HG03457 (cell line): Measurements from ENCODE around the gene JAKMIP2.

Source experiments
- ATAC-seq: cut with Tn5 transposase; IDR thresholded peaks from one replicate; pipeline ENCODE4 v1.9.1; 2021; ENCODE audit warnings: moderate number of reproducible peaks; ENCODE audit not compliant: unreplicated experiment

The JAKMIP2 gene

GRCh38 chr5:147704544-147704943 lies 78.0 kb downstream of the JAKMIP2 start:
- ATAC-seq, result no peak

DNA sequence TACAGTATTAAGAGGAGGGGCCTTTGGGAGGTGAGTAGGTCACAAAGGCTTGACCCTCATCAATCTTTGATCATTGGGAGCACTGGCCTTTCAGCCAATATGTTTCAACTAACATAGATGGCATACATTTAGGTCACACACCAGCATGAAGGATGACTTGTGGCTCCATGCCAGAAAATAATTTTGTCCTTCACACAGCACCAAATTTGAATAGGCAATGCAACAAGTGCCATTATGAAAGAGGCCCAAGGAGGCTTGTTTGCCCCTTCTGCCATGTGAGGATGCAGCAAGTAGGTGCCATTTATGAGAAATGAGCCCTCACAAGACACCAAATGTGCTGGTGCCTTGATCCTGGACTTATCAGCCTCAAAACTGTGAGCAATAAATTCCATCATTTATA lies 81.1 kb downstream of the JAKMIP2 start:
- no peak for ATAC-seq

- no peak for ATAC-seq
These were observed 82.9 kb downstream of the JAKMIP2 start for GRCh38 chr5:147699496-147700088.

DNA sequence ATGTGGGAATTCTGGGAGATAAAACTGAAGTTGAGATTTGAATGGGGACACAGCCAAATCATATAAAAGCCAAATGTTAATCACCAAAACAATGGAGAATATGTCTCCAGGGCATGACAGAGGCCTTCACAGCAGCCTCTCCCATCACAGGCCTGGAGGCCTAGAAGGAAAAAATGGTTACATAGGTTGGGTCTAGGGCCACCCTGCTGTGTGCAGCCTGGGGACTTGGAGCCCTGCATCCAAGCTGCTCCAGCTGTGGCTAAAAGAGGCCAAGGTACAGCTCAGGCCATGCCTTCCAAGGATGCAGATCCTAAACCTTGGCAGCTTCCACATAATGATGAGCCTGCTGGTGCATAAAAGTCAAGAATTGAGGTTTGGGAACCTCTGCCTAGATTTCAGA lies 85.1 kb downstream of the JAKMIP2 start:
- ATAC-seq, result no peak

DNA sequence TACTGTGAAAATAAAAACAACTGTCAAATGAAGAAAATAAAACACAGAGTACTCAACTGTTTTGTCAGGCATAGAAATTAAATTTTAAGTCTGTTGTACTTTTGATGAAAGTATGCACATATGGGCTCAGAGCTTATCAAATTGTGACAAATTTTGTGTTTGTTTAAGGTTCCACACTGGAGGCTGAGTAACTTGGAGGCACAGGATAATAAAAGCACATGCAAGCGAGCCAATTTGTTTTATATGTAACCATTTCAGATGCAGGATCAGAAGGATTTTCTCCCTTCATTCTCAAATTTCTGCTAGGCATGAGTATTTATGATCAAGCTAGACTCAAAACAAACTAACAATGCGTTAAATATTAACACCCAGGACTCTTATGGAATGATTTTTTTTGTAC lies 87.8 kb downstream of the JAKMIP2 start:
- no peak for ATAC-seq

GRCh38 chr5:147693233-147693632 lies 89.3 kb downstream of the JAKMIP2 start:
- ATAC-seq, result no peak

DNA sequence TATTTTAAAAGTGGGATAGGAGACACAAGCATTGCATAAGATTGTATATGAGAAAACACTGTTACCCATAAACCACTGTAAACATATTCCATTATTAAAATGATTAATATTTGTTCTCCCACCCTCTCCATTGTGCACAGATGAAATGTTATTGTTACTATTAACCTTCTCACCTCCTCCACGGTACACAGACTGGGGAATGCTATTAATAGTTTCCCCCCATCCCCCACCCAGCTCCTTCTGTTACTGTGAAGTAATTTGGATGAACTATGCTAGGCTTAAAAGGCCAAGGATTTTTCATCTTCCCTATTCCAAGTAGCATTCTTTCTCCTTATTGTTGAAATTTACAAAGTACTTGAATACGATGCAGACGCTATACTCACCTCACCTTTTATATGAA lies 91.4 kb downstream of the JAKMIP2 start:
- no peak for ATAC-seq

DNA sequence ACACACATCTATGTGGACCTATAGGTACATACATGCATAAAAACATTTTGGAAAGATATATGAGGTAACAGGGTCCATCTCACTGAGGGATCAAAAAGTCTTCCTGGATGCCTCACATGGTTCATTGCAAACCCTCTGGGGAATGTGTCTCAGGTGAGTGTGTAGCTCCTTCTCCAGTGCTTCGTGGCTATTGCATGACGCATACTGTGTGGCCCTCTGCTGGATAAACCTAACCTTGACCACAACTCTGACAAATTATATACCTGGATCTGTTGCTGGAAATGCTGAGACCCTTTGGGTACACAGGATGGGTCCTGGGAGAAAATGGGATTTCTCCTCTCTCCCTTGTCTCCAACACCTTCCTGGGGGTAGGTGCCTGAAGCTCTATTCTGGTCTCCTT lies 91.9 kb downstream of the JAKMIP2 start:
- no peak for ATAC-seq

DNA sequence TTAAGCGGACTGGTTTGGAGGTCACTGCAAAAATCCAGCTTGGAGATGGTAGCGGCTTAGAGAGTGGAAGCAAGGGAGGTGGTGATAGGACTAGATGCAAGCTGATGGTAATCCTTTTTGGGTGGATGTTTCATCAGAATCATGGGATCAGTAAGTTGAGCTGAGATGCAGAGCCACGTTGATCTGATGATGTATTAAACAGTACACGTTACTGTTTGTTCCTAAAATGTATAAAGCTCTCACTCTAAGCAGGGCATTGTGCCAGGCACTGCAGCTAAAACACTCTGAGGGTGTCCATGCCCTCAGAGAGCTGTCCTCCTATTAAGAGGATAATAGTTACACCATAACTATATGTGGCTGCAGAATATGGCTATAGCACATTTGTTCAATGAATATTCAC lies 93.1 kb downstream of the JAKMIP2 start:
- ATAC-seq, result no peak

- no peak for ATAC-seq
These were observed 93.7 kb downstream of the JAKMIP2 start for GRCh38 chr5:147688656-147689356.

DNA sequence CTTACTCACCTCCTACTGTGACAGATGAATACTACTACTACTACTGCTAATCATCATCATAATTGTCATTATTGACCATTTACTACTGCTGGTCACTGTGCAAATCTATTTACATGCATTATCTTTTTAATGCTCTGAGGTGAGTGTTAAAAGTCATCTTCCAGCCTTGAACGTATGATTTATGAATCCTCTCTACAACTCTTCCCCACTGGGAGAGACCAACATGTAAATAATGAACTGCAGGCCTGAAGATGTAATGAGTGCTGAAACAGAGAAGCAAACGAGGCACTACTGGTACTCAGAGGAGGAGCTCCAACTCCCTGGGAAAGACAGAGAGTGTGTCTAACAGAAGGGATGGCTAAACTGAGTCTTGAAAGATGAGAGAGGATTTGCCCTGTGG lies 95.4 kb downstream of the JAKMIP2 start:
- ATAC-seq, result no peak

DNA sequence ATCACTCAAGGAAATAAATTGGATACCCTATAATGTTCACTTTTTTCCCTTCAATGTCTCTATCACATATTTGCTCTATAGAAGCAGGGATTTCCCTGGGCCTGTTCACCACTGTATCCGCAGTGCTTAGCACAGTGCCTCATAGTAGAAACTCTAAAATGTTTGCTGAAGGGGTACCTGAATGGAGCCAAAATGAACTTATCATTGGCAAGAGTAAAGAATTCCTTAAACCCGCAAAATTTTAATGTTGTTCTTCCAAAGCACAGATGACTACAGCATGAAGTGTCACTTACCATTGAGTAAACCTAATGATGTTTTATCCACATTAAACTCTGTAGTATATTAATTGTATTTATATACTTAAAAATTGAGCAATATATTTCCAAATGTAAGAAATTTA lies 96.1 kb downstream of the JAKMIP2 start:
- ATAC-seq, result no peak

- no peak for ATAC-seq
These were observed 96.5 kb downstream of the JAKMIP2 start for GRCh38 chr5:147685993-147686392.

- no peak for ATAC-seq
These were observed 107.4 kb downstream of the JAKMIP2 start for GRCh38 chr5:147675168-147675567.

- ATAC-seq, result no peak
These were observed 108.1 kb downstream of the JAKMIP2 start for GRCh38 chr5:147674411-147674810.

- no peak for ATAC-seq
These were observed 108.7 kb downstream of the JAKMIP2 start for GRCh38 chr5:147673791-147674190.

- ATAC-seq, result no peak
These were observed 109.3 kb downstream of the JAKMIP2 start for GRCh38 chr5:147673266-147673665.

- ATAC-seq, result no peak
These were observed 111.2 kb downstream of the JAKMIP2 start for GRCh38 chr5:147671365-147671764.

DNA sequence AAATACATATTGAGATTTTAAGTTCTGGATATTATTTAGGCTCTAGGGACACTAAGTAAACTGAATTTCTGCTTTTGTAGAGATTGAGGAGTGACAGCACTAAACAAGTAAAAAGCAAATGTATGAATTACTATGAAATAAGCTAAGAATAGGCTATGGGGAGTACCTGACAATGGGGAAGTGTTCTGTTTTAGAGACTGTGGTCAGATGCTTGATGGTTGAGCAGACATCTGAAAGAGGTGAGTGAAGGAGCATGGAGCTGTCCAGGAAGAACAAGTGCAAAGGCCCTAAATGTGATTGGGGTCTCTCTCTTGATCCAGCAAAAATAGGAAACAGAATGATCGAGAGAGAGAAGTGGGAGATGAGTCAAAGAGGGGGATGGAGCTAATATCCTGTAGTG lies 111.7 kb downstream of the JAKMIP2 start:
- ATAC-seq, result no peak

DNA sequence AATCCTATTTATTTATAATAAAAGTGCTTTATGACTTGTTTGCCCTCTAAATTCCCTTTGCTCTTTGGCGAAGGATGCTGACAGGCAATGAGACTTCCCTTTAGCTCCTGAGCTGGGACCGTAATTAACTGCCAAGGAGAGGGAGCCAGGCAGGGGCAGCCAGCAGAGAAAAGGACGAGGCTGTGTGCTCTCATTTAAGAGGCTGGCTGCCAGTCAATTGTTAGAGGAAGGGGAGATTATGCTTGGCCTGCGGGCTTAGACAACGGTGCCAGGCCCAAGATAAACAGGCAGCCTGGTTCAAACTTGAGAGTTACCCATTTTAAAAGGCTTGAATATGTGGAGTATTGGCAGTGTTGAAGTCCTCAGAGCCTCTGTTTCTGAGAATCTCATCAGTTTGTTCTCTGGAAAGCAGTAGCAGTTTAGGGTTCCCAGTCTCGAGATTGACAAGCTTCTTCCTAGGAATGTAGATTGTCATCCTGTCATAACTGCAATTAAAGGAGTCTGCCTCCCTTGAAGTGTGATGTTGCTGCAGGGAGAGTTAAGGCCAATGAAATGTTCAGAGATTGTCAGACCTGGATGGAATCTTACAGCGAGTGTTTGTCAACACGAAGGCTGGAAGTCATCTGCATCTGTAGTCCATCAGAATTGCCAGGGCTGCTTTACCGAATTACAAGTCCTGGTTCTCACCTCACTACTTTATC lies 113.2 kb downstream of the JAKMIP2 start:
- ATAC-seq, result no peak

- no peak for ATAC-seq
These were observed 114.1 kb downstream of the JAKMIP2 start for GRCh38 chr5:147668385-147668784.

DNA sequence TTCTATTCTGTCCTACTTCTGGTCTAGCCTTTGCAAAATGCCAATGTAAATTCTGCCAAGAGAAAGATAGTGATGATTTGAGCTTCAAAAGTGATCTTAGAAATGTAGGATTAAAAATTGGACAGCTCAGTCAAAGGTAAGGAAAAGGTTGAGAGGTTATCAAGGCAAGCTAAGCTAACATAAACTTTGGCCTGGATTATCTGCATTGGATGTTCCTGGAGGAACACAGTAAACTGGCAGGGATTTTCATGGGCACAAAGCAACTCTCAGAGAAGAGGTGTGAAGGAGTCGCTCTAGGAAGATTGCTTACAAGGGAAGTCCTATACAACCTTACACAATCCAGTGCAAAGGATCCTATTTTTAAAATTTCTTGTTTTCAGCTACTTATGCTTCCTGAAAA lies 115.2 kb downstream of the JAKMIP2 start:
- no peak for ATAC-seq
